T47D (cell line): ENCODE data around the gene UBE2Z.

Source experiments
- DNase-seq, 2 experiments: peaks; one replicate each; pipeline versions ENCODE4 v3.0.0 to v3.0.0-alpha.2; 2011 to 2012; ENCODE audit warnings: low read depth in 1 of 2, low spot score in 1 of 2
- JUND ChIP-seq: IDR thresholded peaks from 2 replicates; pipeline ENCODE4 v1.6.1; 2012; ENCODE audit warnings: low read depth
- in situ Hi-C: cut with HindIII; loops from 2 replicates; pipeline ENCODE4 v1.10.0; 2016; ENCODE audit warnings: low sequenced_read_pairs, low pct_unique_long_range_greater_than_20kb

UBE2Z gene

GRCh38 chr17:48951572-48951971 is 43.4 kb downstream of the UBE2Z start:
- in situ Hi-C loops: no loop called here
- TF ChIP-seq JUND: no peak
- no peak for DNase-seq

- no peak for DNase-seq
- in situ Hi-C loops: no loop called here
- TF ChIP-seq JUND: no peak
Measured at GRCh38 chr17:48952904-48953303, 44.7 kb downstream of the UBE2Z start.

GRCh38 chr17:48954300-48954755 is 46.1 kb downstream of the UBE2Z start:
- DNase-seq: peak in 1 of 2 experiments; percentile 58
- TF ChIP-seq JUND: no peak
- in situ Hi-C loops: no loop called here

- no peak for TF ChIP-seq JUND
- in situ Hi-C loops: no loop called here
- no peak for DNase-seq
Measured at GRCh38 chr17:48960834-48961515, 52.8 kb downstream of the UBE2Z start.

- TF ChIP-seq JUND: no peak
- DNase-seq: no peak
- in situ Hi-C loops: no loop called here
Measured at GRCh38 chr17:48961516-48962233, 53.5 kb downstream of the UBE2Z start.

- no peak for TF ChIP-seq JUND
- DNase-seq: no peak
- in situ Hi-C loops: no loop called here
Measured at GRCh38 chr17:48970224-48970623, 62.0 kb downstream of the UBE2Z start.

- no peak for DNase-seq
- in situ Hi-C loops: no loop called here
- TF ChIP-seq JUND: no peak
Measured at GRCh38 chr17:48970865-48971687, 62.9 kb downstream of the UBE2Z start.

GRCh38 chr17:48972749-48973097 is 64.5 kb downstream of the UBE2Z start:
- in situ Hi-C loops: no loop called here
- no peak for DNase-seq

GRCh38 chr17:48973806-48974205 is 65.6 kb downstream of the UBE2Z start:
- TF ChIP-seq JUND: no peak
- no peak for DNase-seq
- in situ Hi-C loops: no loop called here

More at GRCh38 chr17:48972749-48973097, 64.5 kb downstream of the UBE2Z start:
- no peak for TF ChIP-seq JUND
